Tracheal epithelial cell (primary cell): Measurements from ENCODE around the gene MDC1. TPM values are rescaled to one million over a fixed set of nuclear protein-coding genes. Genes with fewer than 3 reads are reported as not detected.

Source experiments
- total RNA-seq: library from RNA; depleted of rRNA; stranded (reverse); fragments of >200 nt; gene quantifications from 2 replicates; pipeline ENCODE4 v1.2.1, GENCODE V29; 2014

The MDC1 gene
- total RNA-seq, result 1.7 and 2.4 TPM in 2 replicates

DNA sequence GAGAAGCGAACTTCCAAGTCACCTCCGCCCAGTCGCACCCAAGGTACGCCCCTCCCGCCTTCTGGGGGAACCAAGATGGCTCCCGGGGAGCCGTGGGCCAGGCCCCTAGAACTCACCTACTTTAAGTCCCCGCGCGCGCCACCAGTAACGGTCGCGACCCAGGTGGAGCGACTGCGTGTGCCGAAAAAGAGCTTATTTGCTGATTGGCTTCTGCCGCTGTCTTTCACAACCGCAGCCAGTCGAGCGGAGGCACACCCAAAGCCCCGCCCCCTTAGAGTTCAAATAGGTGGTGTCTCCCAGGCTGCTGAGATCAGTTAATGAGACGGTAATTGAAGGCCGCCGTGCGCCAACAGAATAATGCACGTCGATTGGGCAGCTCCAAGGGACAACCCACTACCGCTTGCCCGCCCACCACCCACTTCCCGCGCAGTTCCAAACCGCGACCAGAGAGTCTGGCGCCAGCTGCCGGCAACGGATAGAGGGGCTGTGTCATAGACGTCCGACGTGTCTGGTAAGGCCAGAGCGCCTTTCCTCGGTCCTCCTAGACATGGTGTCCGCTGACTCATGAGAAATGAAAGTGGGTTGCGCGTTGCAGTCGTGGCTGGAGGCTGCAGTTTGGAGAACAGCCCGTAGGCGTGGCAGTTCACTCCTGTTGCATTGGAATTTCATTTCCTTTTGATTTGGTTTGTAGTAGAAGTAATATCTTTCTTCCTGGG is at the start of gene MDC1:
Gene MDC1, minus strand, starts transcription at position 153 of the 716 bp plus-strand sequence. CDS start 2,106 bp downstream, outside the sequence.

GRCh38 chr6:30744054-30744805 is 27.1 kb upstream of the MDC1 start, which contains the start of gene IER3:
TSS of gene IER3 (minus strand) at chr6:30744547. CDS start at chr6:30744518, 29 bp downstream.

DNA sequence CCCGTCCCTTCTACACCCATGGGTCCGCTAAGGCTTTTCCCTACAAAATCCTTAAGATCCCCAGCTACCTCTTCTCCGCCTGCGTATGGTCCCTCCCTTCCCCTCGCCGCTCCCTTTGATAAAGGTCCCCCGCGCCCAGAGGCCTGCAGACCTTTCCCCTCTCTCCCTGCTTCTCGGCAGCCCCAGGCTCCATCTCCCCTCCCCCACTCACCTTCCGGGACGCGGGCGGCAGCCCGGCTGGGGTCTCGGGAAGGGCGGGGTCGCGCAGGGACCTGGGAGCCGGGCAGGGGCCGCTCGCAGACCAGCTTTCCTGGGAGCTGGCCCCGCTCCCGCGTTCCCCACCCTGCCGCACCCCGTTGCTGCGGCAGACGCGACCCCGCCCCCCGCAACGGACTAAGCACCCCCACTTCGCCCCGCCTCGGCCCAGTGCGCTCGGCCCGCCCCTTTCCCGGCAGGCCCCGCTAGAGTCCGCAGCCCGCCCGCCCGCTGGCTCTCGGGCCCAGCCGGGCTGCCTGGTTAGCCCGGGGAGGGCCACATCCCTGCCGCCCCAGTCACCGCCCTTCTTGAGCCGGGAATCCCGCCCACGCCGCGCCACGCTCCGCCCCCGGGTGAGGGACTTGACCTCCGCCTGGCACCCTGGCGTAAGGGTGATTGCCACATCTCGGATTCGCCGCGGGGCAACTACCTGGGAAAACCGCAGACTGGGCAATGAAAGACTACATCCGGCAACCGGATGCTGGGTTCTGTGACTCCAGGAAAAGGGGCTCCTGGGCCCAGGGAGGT is 25.4 kb upstream of the MDC1 start, which contains the start of gene FLOT1:
Gene FLOT1, minus strand, starts transcription at position 372 of the 783 bp plus-strand sequence. CDS start 498 bp downstream, outside the sequence.

DNA sequence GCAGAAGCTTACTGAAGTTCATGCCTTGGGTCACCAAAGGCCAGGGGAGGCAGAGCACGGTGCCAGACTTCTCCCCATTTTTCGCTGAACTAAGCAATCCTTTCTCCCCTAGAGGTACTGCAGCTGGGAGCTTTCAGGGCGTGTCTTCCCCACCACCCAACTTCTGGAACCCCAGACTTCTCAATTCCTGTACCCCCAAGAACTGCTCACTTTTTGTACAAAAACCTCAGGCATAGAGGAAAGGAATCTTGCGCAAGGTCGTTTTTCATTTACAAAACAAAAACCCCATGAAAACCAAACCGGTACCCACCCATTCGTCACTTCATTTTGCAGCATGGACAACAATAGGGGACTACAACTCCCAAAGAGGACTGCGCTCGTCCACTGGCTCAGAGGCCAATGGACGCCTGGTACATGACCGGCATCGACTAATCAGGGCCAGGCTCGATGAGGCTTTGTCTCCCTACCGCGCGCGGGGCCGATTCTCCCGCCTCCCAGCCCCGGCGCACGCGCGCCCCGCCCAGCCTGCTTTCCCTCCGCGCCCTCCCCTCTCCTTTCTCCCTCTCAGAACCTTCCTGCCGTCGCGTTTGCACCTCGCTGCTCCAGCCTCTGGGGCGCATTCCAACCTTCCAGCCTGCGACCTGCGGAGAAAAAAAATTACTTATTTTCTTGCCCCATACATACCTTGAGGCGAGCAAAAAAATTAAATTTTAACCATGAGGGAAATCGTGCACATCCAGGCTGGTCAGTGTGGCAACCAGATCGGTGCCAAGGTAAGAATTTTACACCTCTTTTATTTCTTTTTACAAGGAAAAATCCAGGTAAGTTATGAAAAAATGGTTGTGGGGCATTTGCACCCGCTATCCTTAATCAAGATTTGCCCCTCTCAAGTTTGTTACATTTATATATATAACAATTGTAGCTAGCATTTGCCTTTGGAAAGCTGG is 3.0 kb upstream of the MDC1 start, which contains the start of gene TUBB:
Gene TUBB, plus strand, starts transcription at position 562 of the 947 bp plus-strand sequence. Its CDS starts 155 bp downstream, at position 717.

DNA sequence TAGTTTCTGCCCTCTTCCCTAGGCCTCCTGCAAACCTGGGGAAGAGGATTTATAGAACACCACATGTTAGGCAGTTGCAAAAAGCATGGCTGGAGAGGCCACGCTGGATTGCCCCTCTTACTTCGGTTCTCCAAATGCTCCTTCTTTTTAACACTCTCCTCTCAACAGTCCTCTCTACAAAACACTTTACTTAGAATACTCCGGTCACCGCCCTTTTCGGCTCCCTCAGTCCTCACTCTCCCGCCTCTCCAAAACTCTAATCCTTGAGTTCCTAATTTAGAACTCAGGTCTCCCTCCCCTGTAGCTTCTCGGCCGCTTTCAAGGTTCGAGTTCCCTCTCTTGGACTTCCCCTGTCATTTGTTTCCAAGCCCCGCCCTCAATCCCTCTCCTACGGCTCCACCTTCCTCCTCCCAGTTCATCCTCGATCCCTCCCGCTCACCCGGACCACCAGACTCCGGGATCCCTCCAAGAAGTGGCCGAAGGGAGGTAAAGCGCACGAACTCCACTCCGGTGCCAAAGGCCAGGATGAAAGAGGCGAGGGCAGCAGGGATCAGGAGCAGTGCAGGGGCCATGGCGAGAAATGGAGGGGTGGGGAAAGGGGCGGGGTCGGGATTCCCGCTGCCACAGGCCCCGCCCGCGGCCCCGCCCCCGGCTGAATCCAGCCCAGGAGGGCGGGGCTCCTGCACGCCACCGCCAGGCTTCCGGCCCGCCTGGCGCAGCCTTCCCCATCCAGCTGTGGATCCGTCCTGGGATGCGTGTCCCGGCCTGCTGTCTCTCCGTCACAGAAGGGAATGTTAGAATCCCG is 26.5 kb downstream of the MDC1 start, which contains the start of gene NRM:
Gene NRM, minus strand, starts transcription at position 582 of the 805 bp plus-strand sequence. Its CDS starts 10 bp downstream, at position 572.

GRCh38 chr6:30686009-30686907 is 30.8 kb downstream of the MDC1 start, which contains the start of gene PPP1R18:
TSS of gene PPP1R18 (minus strand) at chr6:30686645. CDS start at chr6:30686018, 627 bp downstream.

GRCh38 chr6:30672445-30673253 is 44.4 kb downstream of the MDC1 start, which contains the start of gene DHX16:
TSS of gene DHX16 (minus strand) at chr6:30673006. CDS start at chr6:30672841, 165 bp downstream.

Other genes starting within 250 kb of the MDC1 start
- gene HLA-E, start 227.8 kb downstream of the MDC1 start, total RNA-seq, result 168 and 253 TPM in 2 replicates
- gene GNL1, start 160.8 kb downstream of the MDC1 start, total RNA-seq, result 33.9 and 42.4 TPM in 2 replicates
- gene PRR3, start 160.0 kb downstream of the MDC1 start, total RNA-seq, result 0.72 and 1.5 TPM in 2 replicates
- gene ABCF1, start 145.8 kb downstream of the MDC1 start, total RNA-seq, result 25.6 and 37.8 TPM in 2 replicates
- 9.6 and 15.3 TPM in 2 replicates for gene PPP1R10, start 100.0 kb downstream of the MDC1 start, total RNA-seq
- gene MRPS18B, start 99.4 kb downstream of the MDC1 start, total RNA-seq, result 50.4 and 72.0 TPM in 2 replicates
- 2.6 and 3.6 TPM in 2 replicates for gene ATAT1, start 90.4 kb downstream of the MDC1 start, total RNA-seq
- gene C6orf136, start 70.1 kb downstream of the MDC1 start, total RNA-seq, result 4.3 and 5.8 TPM in 2 replicates
- gene DHX16, start 44.3 kb downstream of the MDC1 start, total RNA-seq, result 35.0 and 39.8 TPM in 2 replicates
- 22.2 and 44.1 TPM in 2 replicates for gene PPP1R18, start 30.6 kb downstream of the MDC1 start, total RNA-seq
- 0.85 and 1.7 TPM in 2 replicates for gene NRM, start 26.3 kb downstream of the MDC1 start, total RNA-seq
- 153 and 214 TPM in 2 replicates for gene TUBB, start 3.1 kb upstream of the MDC1 start, total RNA-seq
- 19.0 and 33.7 TPM in 2 replicates for gene FLOT1, start 25.4 kb upstream of the MDC1 start, total RNA-seq
- 211 and 248 TPM in 2 replicates for gene IER3, start 27.3 kb upstream of the MDC1 start, total RNA-seq
- 195 and 363 TPM in 2 replicates for gene DDR1, start 167.2 kb upstream of the MDC1 start, total RNA-seq
- 12.3 and 13.4 TPM in 2 replicates for gene GTF2H4, start 190.9 kb upstream of the MDC1 start, total RNA-seq
- gene VARS2, start 197.0 kb upstream of the MDC1 start, total RNA-seq, result 21.7 and 46.3 TPM in 2 replicates
- gene SFTA2, start 214.9 kb upstream of the MDC1 start, total RNA-seq, result 2.7 TPM in 1 of 2 replicates, not detected in the other
- gene MUCL3, start 223.7 kb upstream of the MDC1 start, total RNA-seq, result under 0.01 TPM in 1 of 2 replicates, not detected in the other